NCI-H146 (cell line): ENCODE measurements around the gene ARRDC5.
"Not testable (repeated sequence)": the region's sequence is repeated elsewhere in the genome, so short reads cannot be mapped to it uniquely, and the experiment has no call there.

Source experiments
- DNase-seq: peaks from one replicate; lab custom pipeline; 2025; lab: John Stamatoyannopoulos, UW

The ARRDC5 gene

DNA sequence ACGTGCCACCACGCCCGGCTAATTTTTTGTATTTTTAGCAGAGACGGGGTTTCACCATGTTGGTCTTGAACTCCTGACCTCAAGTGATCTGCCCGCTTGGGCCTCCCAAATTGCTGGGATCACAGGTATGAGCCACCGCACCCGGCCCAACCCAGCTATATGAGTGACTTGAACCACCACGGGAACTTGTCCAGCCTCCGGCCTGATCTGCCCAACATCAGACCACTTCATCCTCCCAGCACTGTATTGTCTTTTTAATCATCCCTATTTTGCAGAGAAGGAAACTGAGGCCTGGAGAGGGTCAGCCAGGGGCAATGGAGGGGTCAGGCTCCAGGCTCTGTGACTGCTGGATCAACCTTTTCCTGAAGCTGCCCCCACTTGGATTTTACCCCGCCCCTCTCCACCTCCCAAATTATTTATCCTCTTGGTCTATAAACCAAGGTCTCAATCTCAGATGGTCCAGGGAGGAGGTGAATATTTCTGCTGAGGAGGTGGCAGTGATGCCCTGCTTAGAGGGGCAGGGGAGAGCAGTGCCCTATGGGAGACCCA, 34.3 kb downstream of the ARRDC5 start:
- DNase-seq, result no peak

- peak; percentile 45 for DNase-seq
Observed at GRCh38 chr19:4867534-4868285, 35.0 kb downstream of the ARRDC5 start, which contains the start of gene PLIN3. PLIN3 (minus strand) TSS chr19:4867667; CDS start chr19:4861394, 6,273 bp downstream.

- no peak for DNase-seq
Observed at GRCh38 chr19:4866595-4867424, 35.9 kb downstream of the ARRDC5 start.

GRCh38 chr19:4861147-4861546, 41.5 kb downstream of the ARRDC5 start:
- peak; percentile 54 for DNase-seq

- DNase-seq, result no peak
Observed at GRCh38 chr19:4859697-4860096, 43.0 kb downstream of the ARRDC5 start.

DNA sequence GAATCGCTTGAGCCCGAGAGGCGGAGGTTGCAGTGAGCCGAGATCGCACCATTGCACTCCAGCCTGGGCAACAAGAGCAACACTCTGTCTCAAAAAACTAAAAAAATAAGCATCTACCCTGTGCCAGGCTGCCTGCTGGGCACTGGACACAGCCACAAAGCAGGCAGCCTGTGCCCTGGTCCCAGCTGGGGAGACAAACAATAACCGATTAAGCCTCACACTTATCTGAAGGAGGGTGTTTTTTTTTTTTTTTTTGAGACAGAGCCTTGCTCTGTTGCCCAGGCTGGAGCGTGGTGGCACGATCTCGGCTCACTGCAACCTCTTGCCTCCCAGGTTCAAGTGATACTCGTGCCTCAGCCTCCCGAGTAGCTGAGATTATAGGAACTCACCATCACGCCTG, 46.2 kb downstream of the ARRDC5 start:
- DNase-seq, result not testable (repeated sequence)

- DNase-seq, result not testable (repeated sequence)
Observed at GRCh38 chr19:4853506-4853905, 49.2 kb downstream of the ARRDC5 start.

- no peak for DNase-seq
Observed at GRCh38 chr19:4852484-4852883, 50.2 kb downstream of the ARRDC5 start.

DNA sequence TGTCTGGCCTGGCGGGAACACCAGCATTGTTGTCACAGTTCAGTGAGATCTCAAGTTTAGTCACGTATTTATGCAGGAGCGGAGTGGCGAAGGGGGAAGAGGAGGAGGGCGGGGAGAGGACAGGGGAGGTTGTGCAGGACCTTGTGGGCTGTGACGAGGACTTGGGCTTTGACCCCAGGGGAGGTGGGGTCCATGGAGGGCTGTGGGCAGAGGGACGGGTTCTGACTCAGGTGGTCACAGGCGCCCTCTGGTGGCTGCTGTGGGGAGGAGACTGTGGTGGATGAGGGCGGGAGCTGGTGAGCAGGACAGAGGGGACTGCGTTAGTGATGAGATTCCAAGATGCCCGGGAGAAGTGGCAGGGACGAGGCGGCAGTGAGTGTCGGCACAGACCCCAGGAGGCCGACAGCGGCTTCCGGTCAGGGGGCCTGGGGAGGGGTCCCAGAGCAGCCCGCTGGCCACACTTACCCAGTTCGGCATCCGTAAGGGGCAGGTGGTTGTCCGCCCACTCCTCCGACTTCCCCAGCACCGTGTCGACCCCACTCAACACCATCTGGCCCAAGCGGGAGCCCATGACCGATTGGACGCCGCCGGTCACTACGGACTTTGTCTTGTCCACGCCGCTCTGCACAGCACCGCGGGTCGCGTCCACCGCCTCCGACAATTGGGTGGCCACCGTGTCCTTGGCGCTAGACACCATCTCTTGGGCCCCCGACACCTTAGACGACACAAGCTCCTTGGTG, 51.0 kb downstream of the ARRDC5 start:
- peak; percentile 14 for DNase-seq

- no peak for DNase-seq
Observed at GRCh38 chr19:4849019-4849418, 53.7 kb downstream of the ARRDC5 start.

GRCh38 chr19:4847190-4847973, 55.3 kb downstream of the ARRDC5 start:
- no peak for DNase-seq

DNA sequence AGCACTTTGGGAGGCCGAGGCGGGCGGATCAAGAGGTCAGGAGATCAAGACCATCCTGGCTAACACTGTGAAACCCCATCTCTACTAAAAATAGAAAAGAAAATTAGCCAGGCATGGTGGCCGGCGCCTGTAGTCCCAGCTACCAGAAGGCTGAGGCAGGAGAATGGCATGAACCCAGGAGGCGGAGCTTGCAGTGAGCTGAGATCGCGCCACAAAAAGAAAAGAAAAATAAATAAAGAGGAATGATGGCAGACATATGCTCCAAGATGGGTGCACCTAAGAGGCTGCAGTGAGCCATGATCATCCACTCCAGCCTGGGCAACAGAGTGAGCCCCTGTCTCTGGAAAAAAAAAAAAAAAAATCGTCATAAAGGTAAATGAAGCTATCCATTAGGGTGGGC, 56.7 kb downstream of the ARRDC5 start:
- DNase-seq, result not testable (repeated sequence)

- DNase-seq, result no peak
Observed at GRCh38 chr19:4844348-4845179, 58.1 kb downstream of the ARRDC5 start.

- no peak for DNase-seq
Observed at GRCh38 chr19:4843647-4843965, 59.1 kb downstream of the ARRDC5 start.
